Measurements from ENCODE around the gene BCAP29. TPM values are rescaled to one million over a fixed set of nuclear protein-coding genes. Genes with fewer than 3 reads are reported as not detected.
"Not testable (repeated sequence)": the region's sequence is repeated elsewhere in the genome, so short reads cannot be mapped to it uniquely, and the experiment has no call there.

BCAP29 gene
- total and polyA plus RNA-seq, 2 donors (not counting 1 experiment from before 2014, with no cell fraction given), result 64.7 to 79.7 TPM

DNA sequence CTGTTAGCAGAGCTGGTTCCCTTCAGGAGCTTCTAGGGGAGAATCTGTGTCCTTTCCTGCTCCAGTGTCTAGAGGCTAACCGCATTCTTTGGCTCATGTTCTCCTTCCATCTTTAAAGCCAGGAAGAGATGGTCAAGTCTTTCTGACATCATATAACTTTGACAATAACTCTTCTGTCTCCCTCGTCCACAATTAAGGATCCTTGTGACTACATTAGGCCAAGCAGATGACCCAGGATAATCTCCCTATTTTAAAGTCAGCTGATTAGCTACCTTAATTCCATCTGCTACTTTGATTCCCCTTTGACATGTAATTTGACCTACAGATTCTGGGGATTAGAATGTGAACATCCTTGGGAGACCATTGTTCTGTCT, 52.4 kb downstream of the BCAP29 start:
- Histone ChIP-seq H3K4me1 (ENCODE audit: control insufficient read depth, extremely low read depth, insufficient read depth, low read length) (no peaks in the 10 kb centered on the region), H3K27ac (ENCODE audit: insufficient read depth, low read length) (no peak overlapping the region), H3K9ac (ENCODE audit: insufficient read depth, low read length) (no peak overlapping the region), H3K4me3 (replicated peaks in 1 of 4; ENCODE audit: control extremely low read depth in 1 of 4, insufficient read depth in 1 of 4, low read depth in 3 of 4, low read length in 4 of 4) (no peak overlapping the region), H3K79me2 (ENCODE audit: control insufficient read depth, insufficient read depth, low read length) (no peaks in the 10 kb centered on the region), H4K20me1 (ENCODE audit: control insufficient read depth, extremely low read depth, insufficient read depth, low read length) (no peaks in the 10 kb centered on the region), H3K27me3 (ENCODE audit: control insufficient read depth, insufficient read depth, low read length) (no peaks in the 10 kb centered on the region), H2AFZ (ENCODE audit: low read length) (no peak overlapping the region), H3K36me3 (ENCODE audit: control insufficient read depth, insufficient read depth, low read length) (no peaks in the 10 kb centered on the region), H3K9me3 (ENCODE audit: control insufficient read depth, insufficient read depth, low read depth, low read length) (no peaks in the 10 kb centered on the region), H3K4me2 (ENCODE audit: extremely low read depth, insufficient read depth, low read length) (no peak overlapping the region)
- no peak for DNase-seq (ENCODE audit: low read depth in 2 of 2)
- no peak for TF ChIP-seq EZH2 (IDR thresholded peaks at IDR 0.05; ENCODE audit: low read length, missing control alignments)
- TF ChIP-seq, protein P1, sequence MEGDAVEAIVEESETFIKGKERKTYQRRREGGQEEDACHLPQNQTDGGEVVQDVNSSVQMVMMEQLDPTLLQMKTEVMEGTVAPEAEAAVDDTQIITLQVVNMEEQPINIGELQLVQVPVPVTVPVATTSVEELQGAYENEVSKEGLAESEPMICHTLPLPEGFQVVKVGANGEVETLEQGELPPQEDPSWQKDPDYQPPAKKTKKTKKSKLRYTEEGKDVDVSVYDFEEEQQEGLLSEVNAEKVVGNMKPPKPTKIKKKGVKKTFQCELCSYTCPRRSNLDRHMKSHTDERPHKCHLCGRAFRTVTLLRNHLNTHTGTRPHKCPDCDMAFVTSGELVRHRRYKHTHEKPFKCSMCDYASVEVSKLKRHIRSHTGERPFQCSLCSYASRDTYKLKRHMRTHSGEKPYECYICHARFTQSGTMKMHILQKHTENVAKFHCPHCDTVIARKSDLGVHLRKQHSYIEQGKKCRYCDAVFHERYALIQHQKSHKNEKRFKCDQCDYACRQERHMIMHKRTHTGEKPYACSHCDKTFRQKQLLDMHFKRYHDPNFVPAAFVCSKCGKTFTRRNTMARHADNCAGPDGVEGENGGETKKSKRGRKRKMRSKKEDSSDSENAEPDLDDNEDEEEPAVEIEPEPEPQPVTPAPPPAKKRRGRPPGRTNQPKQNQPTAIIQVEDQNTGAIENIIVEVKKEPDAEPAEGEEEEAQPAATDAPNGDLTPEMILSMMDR (conservative IDR thresholded peaks at IDR 0.05 in 1 of 2, IDR thresholded peaks at IDR 0.05 in 1 of 2; ENCODE audit: low read depth in 1 of 2, low read length in 2 of 2), result no peak

DNA sequence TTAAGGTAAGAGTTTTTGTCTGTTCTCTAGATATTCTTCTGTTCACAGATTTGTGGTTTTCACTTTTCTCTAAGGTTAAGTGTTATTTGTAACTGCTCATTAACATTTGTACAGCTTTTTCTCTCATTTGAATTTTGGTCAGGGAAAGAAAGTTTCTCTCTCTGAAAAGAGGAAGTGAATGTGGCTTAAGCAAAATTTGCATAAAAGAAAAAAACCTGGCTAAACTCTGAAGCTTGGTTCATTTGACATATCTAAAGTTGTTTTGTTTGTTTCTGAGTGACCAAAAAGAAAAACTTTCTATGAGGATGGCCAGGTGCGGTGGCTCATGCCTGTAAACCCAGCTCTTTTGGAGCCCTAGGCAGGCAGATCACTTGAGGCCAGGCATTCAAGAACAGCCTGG, 58.5 kb downstream of the BCAP29 start:
- Histone ChIP-seq H3K27ac (ENCODE audit: insufficient read depth, low read length) (no peak overlapping the region), H3K4me3 (replicated peaks in 1 of 4; ENCODE audit: control extremely low read depth in 1 of 4, insufficient read depth in 1 of 4, low read depth in 3 of 4, low read length in 4 of 4) (no peak overlapping the region), H3K36me3 (ENCODE audit: control insufficient read depth, insufficient read depth, low read length) (no peaks in the 10 kb centered on the region), H3K9ac (ENCODE audit: insufficient read depth, low read length) (no peak overlapping the region), H2AFZ (ENCODE audit: low read length) (no peak overlapping the region), H3K9me3 (ENCODE audit: control insufficient read depth, insufficient read depth, low read depth, low read length) (no peaks in the 10 kb centered on the region), H3K4me1 (ENCODE audit: control insufficient read depth, extremely low read depth, insufficient read depth, low read length) (no peaks in the 10 kb centered on the region), H3K4me2 (ENCODE audit: extremely low read depth, insufficient read depth, low read length) (no peak overlapping the region), H3K27me3 (ENCODE audit: control insufficient read depth, insufficient read depth, low read length) (no peaks in the 10 kb centered on the region), H4K20me1 (ENCODE audit: control insufficient read depth, extremely low read depth, insufficient read depth, low read length) (no peaks in the 10 kb centered on the region), H3K79me2 (ENCODE audit: control insufficient read depth, insufficient read depth, low read length) (no peaks in the 10 kb centered on the region)
- TF ChIP-seq, protein P1 (conservative IDR thresholded peaks at IDR 0.05 in 1 of 2, IDR thresholded peaks at IDR 0.05 in 1 of 2; ENCODE audit: low read depth in 1 of 2, low read length in 2 of 2), result no peak
- no peak for TF ChIP-seq EZH2 (IDR thresholded peaks at IDR 0.05; ENCODE audit: low read length, missing control alignments)
- no peak for DNase-seq (ENCODE audit: low read depth in 2 of 2)

DNA sequence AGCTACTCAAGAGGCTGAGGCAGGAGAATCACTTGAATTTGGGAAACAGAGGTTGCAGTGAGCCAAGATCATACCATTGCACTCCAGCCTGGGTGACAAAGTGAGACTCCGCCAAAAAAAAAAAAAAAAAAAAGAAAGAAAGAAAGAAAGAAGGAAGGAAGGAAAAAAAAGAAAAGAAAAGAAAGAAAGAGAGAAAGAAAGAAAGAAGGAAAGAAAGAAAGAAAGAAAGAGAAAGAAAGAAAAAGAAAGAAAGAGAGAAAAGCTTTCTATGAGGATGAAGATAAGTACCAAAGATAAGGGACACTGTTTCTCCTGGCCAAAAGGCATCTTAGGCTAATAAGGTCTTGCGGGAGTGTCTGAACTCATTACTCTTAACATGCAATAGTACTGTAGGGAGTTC, 59.0 kb downstream of the BCAP29 start:
- H3K4me2 ChIP-seq (ENCODE audit: extremely low read depth, insufficient read depth, low read length); DNase-seq (ENCODE audit: low read depth in 2 of 2); H3K27ac ChIP-seq (ENCODE audit: insufficient read depth, low read length); H3K79me2 ChIP-seq (ENCODE audit: control insufficient read depth, insufficient read depth, low read length); H3K27me3 ChIP-seq (ENCODE audit: control insufficient read depth, insufficient read depth, low read length); H3K4me3 ChIP-seq (replicated peaks in 1 of 4; ENCODE audit: control extremely low read depth in 1 of 4, insufficient read depth in 1 of 4, low read depth in 3 of 4, low read length in 4 of 4); H2AFZ ChIP-seq (ENCODE audit: low read length); H4K20me1 ChIP-seq (ENCODE audit: control insufficient read depth, extremely low read depth, insufficient read depth, low read length); H3K4me1 ChIP-seq (ENCODE audit: control insufficient read depth, extremely low read depth, insufficient read depth, low read length); H3K36me3 ChIP-seq (ENCODE audit: control insufficient read depth, insufficient read depth, low read length); H3K9me3 ChIP-seq (ENCODE audit: control insufficient read depth, insufficient read depth, low read depth, low read length); H3K9ac ChIP-seq (ENCODE audit: insufficient read depth, low read length): not testable (repeated sequence)

Measured in fibroblast of lung (primary cell).